Esophagus muscularis mucosa (tissue), 4 donors: ENCODE measurements around the gene METTL4. TPM values are rescaled to one million over a fixed set of nuclear protein-coding genes. Genes with fewer than 3 reads are reported as not detected.
"Not testable (repeated sequence)": the region's sequence is repeated elsewhere in the genome, so short reads cannot be mapped to it uniquely, and the experiment has no call there.

Experiments used
- DNase-seq: peaks from one replicate; pipeline ENCODE4 v3.0.0-alpha.2; 2017; ENCODE audit errors: extremely low spot score
- H3K27ac ChIP-seq, 4 donors: fragments of 200-600 bp; sonication (generic); replicated peaks in 1 of 4; 1 replicate in 3 of 4; 2 replicates in 1 of 4; pipeline ENCODE4 v1.5.1; 2016 to 2019; ENCODE audit warnings: mild to moderate bottlenecking in 1 of 4
- H3K27me3 ChIP-seq, 4 donors: fragments of 200-600 bp; sonication (generic); one replicate each; pipeline versions ENCODE4 v1.5.1 to v1.6.0; 2016 to 2019
- H3K36me3 ChIP-seq, 4 donors: fragments of 200-600 bp; sonication (generic); one replicate each; pipeline ENCODE4 v1.5.1; 2016 to 2019
- H3K4me1 ChIP-seq, 4 donors: fragments of 200-600 bp; sonication (generic); one replicate each; pipeline ENCODE4 v1.5.1; 2016 to 2019
- H3K4me3 ChIP-seq, 4 donors: fragments of 200-600 bp; sonication (generic); 1 replicate in 2 of 4; 2 replicates in 2 of 4; pipeline ENCODE4 v1.5.1; 2016 to 2019; ENCODE audit warnings: mild to moderate bottlenecking in 4 of 4, moderate library complexity in 1 of 4
- H3K9me3 ChIP-seq, 4 donors: fragments of 200-600 bp; sonication (generic); 1 replicate in 3 of 4; 2 replicates in 1 of 4; pipeline ENCODE4 v1.5.1; 2016 to 2019
- CTCF ChIP-seq, 3 experiments: fragments of 200-600 bp in 2 of 3; fragments of 450-650 bp in 1 of 3; sonication (generic) in 2 of 3; IDR thresholded peaks; one replicate each; pipeline ENCODE4 v1.5.1; 2017 to 2019; ENCODE audit warnings: antibody characterized with exemption in 3 of 3, mild to moderate bottlenecking in 2 of 3, moderate library complexity in 1 of 3
- EP300 ChIP-seq: sonication (generic); formaldehyde crosslinking; IDR thresholded peaks from one replicate; pipeline ENCODE4 v1.6.1; 2017; ENCODE audit warnings: antibody characterized with exemption
- POLR2A ChIP-seq: fragments of 450-650 bp; IDR thresholded peaks from one replicate; pipeline ENCODE4 v1.6.1; 2017; ENCODE audit warnings: antibody characterized with exemption, moderate library complexity, mild to moderate bottlenecking, low read depth
- POLR2AphosphoS5 ChIP-seq, 2 donors: sonication (generic); formaldehyde crosslinking; IDR thresholded peaks; one replicate each; pipeline ENCODE4 v1.6.1; 2017; ENCODE audit warnings: antibody characterized with exemption in 2 of 2
- WGBS: methylation state at CpG from one replicate; pipeline ENCODE4 v1.1.5; 2018; 5-methylcytosine and 5-hydroxymethylcytosine counted together
- intact Hi-C: fragments of 100-400 bp; cut with DNase I; formaldehyde crosslinking; loops from one replicate; pipeline ENCODE4 v1.15.1; 2023
- total RNA-seq, 4 donors: library from RNA; depleted of rRNA; stranded (reverse); fragments of >200 nt; gene quantifications; one replicate each; pipeline versions ENCODE4 v1.1.0 to v1.2.1, GENCODE V29; 2016

METTL4 gene
- total RNA-seq, 4 donors from 2014 or later = 4.3 to 8.3 (median 5.7) TPM

- Histone ChIP-seq H3K4me1 (peaks cover 0 to 6% (median 0%) of the 10 kb centered on the region in 4 donors), H3K27me3 (no peaks in the 10 kb centered on the region), H3K36me3 (peaks cover 0 to 47% (median 11%) of the 10 kb centered on the region in 4 donors), H3K4me3 (no peak overlapping the region), H3K27ac (no peak overlapping the region), H3K9me3 (no peaks in the 10 kb centered on the region)
- no peak for DNase-seq
- 45% methylated on average over 4 of the region's 4 CpGs for WGBS
- TF ChIP-seq EP300 = no peak
- TF ChIP-seq CTCF (IDR thresholded peaks at IDR 0.05) = peak; percentile 37 to 59 (median 53)
- intact Hi-C loops = loop anchor here (10.0 kb wide), 2 partner anchors 963 to 1683 kb away; no protein-coding TSS in a partner anchor
These were observed 23.7 kb downstream of the METTL4 start for GRCh38 chr18:2547477-2548087.

- WGBS = 67% methylated on average over 2 of the region's 2 CpGs
- intact Hi-C loops = loop anchor here (10.0 kb wide), 2 partner anchors 960 to 1680 kb away; no protein-coding TSS in a partner anchor
- no peak for TF ChIP-seq CTCF (IDR thresholded peaks at IDR 0.05)
- TF ChIP-seq POLR2A = no peak
- TF ChIP-seq EP300 = no peak
- TF ChIP-seq POLR2AphosphoS5 (IDR thresholded peaks at IDR 0.05) = no peak
These were observed 26.1 kb downstream of the METTL4 start for GRCh38 chr18:2545155-2545554.

GRCh38 chr18:2541925-2542563 is 29.3 kb downstream of the METTL4 start:
- H3K36me3 ChIP-seq = peaks cover 0 to 27% (median 4%) of the 10 kb centered on the region in 4 donors
- TF ChIP-seq CTCF (IDR thresholded peaks at IDR 0.05) = peak; percentile 47 to 59 (median 53)
- H3K4me1 ChIP-seq, DNase-seq, H3K27ac ChIP-seq, H3K9me3 ChIP-seq, H3K4me3 ChIP-seq, H3K27me3 ChIP-seq: not testable (repeated sequence)
- WGBS = 14% methylated on average over 3 of the region's 3 CpGs
- intact Hi-C loops = loop anchor here (10.0 kb wide), 2 partner anchors 957 to 1677 kb away; no protein-coding TSS in a partner anchor

More at GRCh38 chr18:2545155-2545554, 26.1 kb downstream of the METTL4 start:
- Histone ChIP-seq H3K4me1 (peaks cover 0 to 6% (median 0%) of the 10 kb centered on the region in 4 donors), H3K36me3 (peaks cover 0 to 28% (median 4%) of the 10 kb centered on the region in 4 donors), H3K4me3 (no peak overlapping the region), H3K9me3 (no peaks in the 10 kb centered on the region), H3K27ac (no peak overlapping the region), H3K27me3 (no peaks in the 10 kb centered on the region)
- DNase-seq = no peak

- H3K4me3 ChIP-seq = no peak overlapping the region
- no peaks in the 10 kb centered on the region for H3K9me3 ChIP-seq
- DNase-seq = no peak
- H3K4me1 ChIP-seq = peaks cover 0 to 7% (median 0%) of the 10 kb centered on the region in 4 donors
- H3K27ac ChIP-seq = no peak overlapping the region
- WGBS = 87% methylated on average over 4 of the region's 4 CpGs
- H3K36me3 ChIP-seq = peaks cover 0 to 15% (median 4%) of the 10 kb centered on the region in 4 donors
- intact Hi-C loops = loop anchor here (10.0 kb wide), 2 partner anchors 956 to 1676 kb away; no protein-coding TSS in a partner anchor
- no peaks in the 10 kb centered on the region for H3K27me3 ChIP-seq
- TF ChIP-seq POLR2A (no peak), EP300 (no peak), CTCF (IDR thresholded peaks at IDR 0.05) (no peak), POLR2AphosphoS5 (IDR thresholded peaks at IDR 0.05) (no peak)
These were observed 30.7 kb downstream of the METTL4 start for GRCh38 chr18:2540575-2540974.
